NT2/D1 (cell line): ENCODE data around the gene ZNF474.

Experiments used
- SUZ12 ChIP-seq: IDR thresholded peaks from 2 replicates; pipeline ENCODE4 v1.6.1; 2011; ENCODE audit not compliant: insufficient read length, insufficient read depth; ENCODE audit errors: extremely low read depth
- YY1 ChIP-seq: IDR thresholded peaks from 2 replicates; pipeline ENCODE4 v1.6.1; 2011; ENCODE audit not compliant: insufficient read length, insufficient read depth
- ZNF274 ChIP-seq: IDR thresholded peaks from 2 replicates; pipeline ENCODE4 v1.6.1; 2011; ENCODE audit warnings: mild to moderate bottlenecking, low read depth, low read length

DNA sequence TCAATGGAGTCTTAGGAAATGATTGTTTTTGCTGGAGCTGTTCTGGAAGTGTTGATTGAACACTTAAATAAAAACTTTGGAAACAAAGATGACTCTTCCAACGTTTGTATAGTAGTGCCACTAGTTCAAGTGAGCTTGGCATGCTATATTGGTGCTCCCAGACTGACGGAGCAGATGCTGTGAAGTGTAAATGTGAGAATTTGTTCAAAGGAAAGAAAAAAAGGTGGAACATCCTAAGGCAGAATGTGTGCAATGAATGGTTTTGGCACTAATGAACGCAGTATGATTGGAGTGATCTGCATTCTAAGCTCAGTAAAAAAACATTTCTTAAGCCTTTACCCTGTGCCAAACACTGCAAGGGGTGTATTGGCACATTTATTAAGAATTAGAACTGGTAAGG, 69.8 kb downstream of the ZNF474 start:
- TF ChIP-seq YY1: no peak
- no peak for TF ChIP-seq ZNF274
- TF ChIP-seq SUZ12: no peak
